Medulla oblongata (tissue), 1 donor: ENCODE results near the gene AVP.

Source experiments
- DNase-seq: peaks from one replicate; pipeline ENCODE4 v3.0.0-alpha.2; 2015; ENCODE audit errors: extremely low spot score

The AVP gene

DNA sequence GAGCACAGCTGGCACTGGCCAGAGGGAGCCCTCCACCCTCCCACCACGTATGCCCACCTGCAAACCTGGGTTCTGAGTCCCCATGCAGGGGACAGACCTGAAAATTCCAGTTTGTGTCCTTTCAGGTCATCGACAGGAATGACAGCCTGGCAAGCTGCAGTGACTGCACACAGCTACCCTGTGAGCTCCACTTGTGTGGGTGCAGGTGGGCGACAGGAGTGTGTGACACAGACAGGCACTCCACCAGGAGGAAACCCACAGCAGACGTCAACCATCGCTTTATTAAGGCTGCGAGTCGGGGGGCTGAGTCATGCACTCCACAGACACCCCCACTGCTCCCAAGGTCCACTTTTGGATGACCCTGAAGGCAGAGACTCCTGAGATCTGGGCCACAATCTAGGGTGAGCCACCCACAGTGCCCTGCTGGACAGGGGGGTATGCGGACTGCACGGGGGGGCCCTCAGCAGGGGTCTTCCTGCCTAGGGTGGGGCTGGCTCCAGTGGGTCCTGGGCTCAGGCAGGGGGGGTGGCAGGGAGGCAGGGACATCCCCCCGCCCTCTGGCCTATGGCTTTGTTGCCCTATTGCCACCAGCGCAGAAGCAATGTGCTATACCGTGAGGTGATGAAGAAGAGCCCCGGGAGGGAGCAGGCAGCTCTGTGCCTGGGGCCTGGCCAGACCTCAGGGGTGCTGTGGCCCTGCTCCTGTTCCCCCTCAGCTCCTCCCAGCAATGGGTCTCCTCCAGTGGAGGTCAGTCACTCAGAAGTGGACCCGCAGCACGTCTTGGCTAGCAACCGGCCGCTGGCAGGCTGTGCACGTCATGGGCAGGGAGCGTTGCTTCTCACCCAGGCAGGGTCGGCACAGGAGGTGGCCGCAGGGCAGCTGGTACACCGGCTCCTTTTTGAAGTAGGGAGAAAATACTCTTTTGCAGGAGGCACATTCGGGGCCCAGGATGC lies 25.1 kb upstream of the AVP start:
- no peak for DNase-seq

DNA sequence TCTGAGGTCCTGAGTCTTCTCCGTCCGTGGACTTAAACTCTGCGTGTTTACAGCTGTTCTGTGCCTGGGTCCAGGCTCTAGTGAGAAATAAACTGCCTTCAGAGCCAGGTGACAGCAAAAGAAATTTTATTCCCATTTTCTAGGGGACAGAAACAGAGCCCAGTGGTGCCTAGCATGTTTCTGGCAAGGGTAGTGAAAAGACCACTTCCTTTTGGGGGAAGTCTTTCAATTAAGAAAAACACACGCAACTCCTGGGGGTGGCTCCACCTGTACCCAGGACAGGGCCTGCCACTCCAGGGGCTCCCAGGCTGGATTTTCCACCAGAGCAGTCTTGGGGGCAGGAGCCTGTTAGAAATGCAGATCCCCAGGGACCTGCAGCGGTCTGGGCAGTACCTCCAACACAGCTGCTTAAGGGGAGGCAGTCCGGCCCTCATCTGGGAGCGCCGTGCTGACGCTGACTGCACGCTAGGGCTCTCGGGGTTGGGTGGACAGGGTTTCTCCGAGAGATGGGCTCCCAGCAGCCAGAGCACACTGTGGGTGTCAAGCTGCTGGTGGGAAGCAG lies 23.0 kb upstream of the AVP start:
- no peak for DNase-seq

DNA sequence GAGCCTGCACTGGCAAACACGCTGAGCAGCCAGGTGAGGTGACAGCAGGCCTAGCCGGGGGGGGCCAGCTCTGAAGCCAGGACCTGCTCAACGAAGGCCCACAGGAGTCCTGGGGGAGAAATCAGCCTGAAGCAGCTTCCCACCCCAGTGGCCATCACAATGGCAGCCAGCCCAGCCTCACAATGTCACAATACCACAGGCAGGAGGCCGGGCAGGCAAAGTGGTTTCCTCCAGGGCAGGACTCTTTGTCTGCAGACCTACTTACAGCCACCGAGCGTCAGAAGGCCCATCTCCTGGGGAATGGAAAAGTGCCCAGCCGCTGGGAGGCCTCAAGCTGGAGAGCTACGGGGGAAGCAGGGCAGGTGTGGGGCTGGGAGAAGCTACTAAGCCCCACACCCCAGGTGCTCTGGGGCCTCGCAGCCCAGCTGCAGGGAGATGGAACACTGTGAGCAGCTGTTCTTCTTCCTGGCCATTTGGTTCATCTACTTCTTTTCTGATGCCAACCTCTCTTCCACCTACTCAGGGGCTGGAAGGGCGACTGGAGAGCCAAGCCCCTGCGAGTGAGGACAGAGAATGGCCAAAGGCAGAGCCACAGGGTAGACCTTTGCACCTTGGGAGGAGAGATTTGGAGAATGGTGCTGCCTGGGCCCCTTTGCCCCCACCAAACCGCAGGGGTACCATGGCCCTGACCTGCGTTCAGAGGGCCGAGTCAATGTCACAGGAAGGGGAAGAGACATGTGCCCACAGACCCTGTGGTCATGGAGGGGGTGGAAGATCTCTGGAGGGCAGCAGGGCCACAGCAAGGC lies 22.3 kb upstream of the AVP start:
- DNase-seq: peak; percentile 15

DNA sequence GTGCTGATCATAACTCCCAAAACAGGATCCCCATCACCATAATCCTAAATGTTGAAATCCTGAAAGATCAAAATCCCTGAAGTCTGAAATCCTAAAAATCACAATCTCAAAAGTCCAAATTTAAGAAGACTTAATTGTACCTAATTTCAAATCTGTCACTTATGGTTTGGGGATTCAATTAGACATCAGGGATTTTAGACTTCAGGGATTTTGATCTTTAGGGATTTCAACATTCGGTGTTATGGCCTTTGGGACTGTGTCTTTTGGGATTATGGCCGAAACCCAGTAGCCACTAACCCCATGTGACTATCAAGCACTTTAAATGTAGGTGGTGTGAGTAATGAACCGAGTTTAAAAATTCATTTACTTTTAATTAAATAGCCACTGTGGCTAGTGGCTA lies 21.7 kb upstream of the AVP start:
- DNase-seq: no peak

DNA sequence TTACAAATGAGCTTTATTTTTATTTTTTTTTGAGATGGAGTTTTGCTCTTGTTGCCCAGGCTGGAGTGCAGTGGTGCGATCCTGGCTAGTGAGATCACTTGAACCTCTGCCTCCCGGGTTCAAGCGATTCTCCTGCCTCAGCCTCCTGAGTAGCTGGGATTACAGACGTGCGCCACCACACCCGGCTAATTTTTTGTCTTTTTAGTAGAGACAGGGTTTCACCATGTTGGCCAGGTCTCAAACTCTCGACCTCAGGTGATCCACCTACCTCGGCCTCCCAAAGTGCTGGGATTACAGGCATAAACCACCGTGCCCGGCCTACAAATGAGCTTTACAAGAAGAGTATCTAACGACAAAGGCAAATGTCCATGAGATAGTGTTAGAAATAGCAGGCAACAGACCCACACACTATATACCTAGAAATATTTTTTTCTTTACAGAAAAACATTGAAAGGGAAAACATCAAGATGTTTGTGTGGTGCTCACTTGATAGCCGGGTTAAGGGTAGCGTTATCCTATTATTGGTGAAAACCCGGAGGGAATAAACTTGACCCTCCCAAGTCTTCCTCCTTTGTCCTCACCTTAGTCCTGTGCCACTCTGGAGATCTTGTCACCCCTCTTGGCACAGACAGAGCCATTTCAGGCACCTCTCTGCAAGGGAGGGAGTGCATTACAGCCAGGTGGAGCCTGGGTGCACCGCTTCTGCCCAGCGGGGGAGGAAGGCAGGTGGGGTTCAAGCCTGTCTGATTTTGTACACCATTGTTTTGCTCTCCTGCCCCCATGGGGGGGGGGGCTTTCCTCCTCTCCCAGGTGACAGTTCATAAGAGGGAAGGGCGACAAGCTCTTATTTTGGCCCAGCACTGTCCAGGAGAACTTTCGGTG lies 21.0 kb upstream of the AVP start:
- no peak for DNase-seq

DNA sequence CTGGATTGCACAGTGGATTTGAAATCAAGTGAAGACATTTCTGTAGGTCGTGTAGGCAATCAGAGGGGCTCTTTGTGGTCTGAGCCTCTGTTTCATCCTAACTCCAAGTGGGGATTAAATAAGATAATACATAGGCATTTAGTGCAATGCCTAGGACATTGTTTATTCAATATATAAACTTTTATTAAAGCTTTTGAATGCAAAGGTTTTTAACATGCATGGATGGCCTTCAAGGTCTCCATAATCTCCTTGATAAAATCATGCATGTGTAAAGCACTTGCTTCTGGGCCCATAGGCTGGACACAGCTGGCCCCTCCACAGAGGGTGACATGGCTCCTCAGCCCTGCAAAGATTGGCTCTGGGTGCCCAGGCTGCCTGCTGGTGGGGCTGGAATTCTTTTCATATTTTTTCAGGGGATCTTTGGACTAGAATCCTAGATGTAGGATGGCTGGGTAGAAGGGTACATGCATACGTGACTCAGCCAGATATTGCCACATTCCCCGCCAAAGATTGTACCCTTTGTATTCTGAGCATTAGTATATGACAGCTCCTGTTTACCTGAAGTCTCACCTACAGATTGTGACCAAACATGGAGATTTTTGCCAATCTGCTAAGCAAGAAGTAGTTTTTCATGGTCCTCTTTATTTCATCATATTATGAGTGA lies 19.0 kb upstream of the AVP start:
- no peak for DNase-seq

DNA sequence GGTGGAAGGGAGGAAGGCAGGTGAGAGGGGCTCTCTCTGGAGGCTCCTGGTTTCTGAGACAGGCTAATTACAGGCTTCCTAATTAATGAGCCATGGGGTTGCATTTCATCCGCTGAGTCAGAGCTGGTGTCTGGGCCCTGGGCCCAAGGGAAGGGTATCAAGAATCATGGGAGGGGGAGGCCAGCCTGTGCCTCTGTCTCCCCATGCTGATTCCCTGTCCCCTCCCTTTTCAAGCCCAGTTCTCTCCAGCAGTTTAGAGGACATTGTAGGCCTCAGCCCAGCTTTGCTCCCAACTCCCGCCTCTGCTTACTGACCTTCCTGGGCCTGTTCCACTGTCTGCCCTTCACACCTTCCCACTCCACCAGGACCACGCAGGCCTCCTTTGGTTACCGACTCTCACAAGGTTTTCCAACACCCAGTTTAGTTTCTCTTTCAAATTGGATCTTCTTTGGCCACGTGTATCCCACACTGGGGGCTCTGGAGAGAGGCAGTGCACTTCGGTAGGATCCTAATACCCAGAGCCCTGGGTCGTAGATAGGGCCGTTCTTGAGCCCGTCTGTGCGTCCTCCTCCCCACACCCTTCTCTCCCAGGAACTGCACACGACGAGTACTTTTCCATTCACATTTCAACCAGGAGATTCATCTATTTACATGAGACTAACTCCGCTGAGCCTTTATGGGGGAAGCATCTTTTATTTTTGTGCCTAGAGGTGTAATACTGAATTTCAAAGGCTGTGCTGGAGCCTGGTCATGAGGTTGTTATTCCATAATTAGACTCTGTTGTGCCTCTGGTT lies 18.2 kb upstream of the AVP start:
- DNase-seq: no peak

DNA sequence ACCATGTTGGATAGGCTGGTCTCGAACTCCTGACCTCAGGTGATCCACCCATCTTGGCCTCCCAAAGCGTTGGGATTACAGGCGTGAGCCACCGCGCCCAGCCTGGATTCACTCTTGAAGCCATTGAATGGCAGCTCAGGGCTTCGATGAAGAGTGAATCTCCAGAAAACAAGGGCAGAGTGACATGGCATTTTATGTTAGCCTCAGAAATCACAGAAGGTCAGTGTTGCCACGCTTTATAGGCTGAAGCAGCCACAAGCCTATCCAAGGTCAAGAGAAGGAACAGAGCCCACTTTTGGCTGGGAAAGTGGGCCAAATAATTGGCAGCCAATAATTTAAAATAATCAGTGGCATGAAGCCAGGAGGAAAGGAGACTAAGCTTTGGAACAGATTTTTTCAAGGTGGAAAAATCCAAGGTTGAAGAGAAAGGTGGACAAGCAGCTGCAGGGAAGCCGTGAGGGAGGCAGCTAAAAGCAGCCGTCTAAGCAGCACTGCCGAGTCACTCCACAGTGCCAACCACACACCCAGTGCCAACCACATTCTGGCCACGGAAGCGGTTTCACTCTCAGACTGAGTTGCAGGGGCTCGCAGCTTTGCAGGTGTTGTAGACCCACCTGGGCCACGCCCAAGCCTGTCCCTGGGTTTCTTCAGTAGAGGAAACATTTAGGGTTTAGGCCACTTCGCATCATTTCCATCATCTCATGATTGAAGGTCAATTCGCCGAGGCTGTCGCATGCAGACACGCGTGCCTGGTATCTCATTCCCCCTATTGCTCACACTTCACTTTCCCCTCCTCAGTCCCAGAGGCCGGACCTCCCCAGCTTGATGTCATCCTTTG lies 17.4 kb upstream of the AVP start:
- DNase-seq: no peak

DNA sequence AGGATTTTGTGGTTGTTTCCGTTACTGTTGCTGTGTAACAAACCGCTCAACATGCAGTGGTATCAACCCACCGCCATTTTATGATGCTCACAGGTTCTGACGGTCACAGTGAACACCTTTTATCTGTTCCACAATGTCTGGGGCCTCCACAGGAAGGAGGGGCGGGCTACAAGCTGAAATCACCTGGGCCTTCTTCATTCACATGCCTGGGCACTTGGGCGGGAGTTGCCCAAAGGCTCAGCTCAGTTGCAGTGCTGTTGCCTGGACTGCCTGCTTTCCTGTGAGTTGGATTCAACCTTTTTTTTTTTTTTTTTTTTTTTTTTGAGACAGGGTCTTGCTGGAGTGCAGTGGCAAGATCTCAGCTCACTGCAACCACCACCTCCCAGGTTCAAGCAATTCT lies 16.7 kb upstream of the AVP start:
- DNase-seq: no peak

DNA sequence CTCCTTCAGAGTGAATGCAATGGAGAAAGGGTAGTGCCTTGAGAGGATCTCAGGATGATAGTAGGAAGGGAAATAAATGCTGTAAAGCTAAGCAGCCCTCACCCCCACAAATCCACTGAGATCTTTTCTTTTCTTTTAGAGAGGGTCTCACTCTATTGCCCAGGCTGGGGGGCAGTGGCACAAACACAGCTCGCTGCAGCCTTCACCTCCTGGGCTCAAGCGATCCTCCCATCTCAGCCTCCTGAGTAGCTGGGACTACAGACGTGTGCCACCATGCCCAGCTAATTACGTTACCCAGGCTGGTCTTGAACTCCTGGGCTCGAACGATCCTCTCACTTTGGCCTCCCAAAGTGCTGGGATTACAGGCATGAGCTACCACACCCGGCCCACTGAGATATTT lies 16.0 kb upstream of the AVP start:
- DNase-seq: no peak

DNA sequence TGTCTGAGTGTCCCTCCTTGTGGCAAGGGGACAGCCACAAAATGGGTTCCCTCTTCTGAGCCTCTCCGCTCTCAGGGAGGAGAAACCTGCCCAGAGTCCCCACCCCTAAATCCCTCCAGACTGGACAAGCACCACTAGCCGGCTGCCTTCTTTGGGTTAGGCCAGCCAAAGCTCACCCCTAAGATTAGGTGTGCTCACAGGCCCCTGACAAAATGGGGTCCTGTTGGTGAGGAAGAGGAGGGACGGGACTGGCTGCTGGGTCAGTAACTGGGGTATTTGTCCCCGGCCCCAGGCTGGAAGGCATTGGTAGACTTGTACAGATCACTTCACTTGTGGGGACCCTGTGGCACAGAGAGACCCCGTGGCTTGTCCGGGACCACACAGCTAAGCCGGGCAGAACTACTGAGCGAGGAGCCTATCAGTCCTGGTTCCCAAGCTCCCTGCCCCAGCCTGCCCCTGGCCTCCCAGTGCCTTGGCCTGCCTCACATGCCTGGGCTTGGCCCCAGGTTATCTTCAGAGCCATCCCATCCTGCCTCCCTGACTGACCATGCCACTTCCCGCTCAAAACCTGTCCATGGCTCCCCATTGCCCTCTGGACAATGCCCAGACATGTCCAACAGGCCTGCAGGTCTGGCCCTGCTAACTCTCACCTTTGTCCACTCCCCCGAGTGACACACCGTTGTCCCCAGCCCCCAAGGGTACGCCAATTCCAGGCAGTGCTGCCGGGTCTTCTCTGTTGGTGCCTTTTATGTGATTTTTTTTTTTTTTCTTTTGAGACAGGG lies 10.5 kb upstream of the AVP start:
- no peak for DNase-seq

DNA sequence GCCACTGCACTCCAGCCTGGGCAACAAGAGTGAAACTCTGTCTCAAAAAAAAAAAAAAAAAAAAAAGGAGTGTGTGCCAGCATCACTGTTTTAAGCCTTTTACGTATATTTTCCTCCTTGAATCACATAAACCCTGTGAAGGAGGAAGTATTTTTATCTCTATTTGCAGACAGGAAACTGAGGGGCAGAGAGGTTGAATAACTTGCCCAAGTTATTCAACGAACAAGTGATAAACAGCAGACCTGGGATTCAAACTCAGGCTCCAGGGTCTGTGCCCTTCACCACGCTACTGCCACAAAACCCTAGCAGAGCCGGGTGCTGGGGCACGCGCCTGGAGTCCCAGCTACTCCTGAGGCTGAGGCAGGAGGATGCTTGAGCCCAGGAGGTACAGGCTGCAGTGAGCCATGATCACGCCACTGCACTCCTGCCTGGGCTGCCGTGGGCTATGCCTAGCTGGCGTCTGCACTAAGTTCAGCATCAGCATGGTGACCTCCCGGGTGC lies 9.4 kb upstream of the AVP start:
- DNase-seq: no peak

DNA sequence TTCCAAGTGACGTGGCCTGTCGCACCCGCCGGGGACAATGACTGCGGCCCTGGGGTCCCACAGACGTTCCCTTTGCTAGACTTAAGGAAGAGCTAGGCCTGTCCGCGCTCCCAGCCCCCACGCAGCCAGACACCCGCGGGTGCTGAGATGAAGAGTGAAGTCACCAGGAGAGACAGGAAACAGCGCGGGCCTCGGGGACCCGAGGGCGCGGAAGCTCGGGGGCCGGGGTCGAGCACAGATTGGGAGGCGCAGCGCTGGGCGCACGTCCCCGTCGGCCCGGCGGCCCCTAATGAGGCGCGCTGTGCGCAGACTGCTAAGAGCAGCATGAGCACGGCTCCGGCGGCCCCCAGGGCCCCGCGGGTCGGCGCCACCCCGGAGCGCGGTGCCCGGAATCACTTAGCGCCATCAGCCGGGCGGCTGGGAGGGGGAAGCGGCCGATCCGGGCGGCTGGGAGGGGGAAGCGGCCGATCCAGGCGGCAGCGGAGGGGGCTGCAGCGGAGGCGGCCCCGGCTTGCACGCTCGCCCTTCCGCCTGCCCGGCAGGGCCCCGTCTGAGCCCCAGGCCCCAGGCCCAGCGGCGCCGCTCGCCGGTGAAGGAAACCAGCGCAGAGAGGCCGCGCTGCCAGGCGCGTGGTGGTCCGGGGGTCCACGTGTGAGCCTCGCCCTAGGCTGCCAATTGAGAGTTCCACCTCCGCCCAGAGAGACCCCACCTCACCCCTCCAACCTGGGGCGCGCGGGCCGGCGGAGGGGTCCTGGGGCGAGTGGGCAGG lies 8.3 kb upstream of the AVP start:
- DNase-seq: no peak

DNA sequence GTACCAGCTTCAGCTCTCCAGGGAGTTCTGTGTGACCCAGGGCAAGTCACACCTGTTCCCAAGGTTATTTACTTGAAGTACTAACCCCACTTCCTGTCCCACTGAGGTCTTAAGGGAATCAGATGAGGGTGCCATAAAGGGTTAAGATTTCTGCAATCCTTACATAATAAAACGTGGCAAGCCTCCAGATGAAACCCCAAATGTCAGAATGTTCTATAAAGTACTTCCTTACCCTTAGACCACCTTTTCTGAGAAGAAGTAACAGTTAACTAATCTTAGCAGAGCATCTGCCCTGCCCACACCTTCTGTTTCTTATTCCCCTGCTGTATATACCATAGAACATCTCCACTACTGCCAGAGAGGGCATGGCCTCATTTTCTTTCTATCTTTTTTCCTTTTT lies 6.0 kb upstream of the AVP start:
- no peak for DNase-seq

DNA sequence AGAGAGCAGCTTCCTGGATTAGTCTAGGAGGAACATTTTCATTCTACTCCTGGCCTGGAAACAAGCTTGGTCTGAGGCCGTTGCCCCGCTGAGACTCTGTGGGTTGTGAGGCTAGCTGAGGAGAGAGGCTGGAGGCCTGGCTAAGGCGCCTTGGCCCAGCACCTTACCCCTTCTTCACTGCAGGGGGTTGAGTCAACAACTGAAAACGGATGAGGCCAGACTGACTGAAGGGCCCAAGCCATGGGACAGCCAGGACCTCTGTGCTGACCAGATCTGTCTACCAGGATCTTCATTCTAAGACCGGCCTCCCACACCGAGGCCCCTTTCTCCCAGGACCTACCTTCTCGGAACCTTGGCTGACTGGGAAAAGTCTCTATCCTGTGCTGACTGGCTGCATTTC lies 3.5 kb upstream of the AVP start:
- no peak for DNase-seq

DNA sequence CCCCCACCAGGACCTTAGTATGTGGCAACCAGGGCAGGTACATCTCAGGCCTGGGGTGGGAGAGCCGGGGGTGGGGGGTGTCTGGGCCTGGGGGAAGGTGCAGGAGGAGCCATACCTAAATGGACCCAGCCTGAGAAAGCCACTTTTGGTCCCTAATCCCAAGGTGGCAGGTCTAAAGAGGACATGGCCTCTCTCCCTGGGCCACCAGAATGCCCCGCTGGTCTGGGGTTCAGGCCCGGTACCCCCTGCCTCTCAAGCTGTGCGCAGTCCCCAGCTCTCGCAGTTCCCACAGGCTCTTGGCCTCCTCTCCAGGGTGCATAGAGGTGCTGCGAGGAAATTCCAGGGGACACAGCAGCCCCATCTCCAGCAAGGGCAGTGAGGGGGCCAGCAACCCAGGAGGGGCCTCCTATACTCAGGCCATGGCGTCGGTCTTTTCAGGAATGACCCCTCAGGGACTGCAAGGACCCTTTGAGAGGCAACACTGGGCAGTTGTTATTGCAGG lies 1.1 kb upstream of the AVP start:
- DNase-seq: no peak

DNA sequence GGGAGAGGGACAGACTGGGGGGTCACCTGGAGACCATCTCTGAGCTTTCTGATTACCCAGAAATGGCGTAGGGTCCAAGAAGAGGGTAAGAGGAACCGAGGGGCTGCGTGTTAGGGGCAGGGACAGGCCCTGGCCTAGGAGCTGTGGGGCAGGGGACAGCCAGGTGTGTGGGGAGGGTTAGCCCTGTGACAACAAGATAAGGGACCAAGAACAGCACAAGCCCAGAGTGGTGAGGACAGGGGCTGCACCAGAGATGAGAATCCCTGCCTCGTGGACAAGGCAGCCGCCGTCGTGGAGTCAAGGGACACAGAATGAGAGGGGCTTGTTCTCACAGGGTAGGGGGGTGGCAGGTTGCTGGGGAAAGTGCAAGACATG lies 449 bp upstream of the AVP start:
- no peak for DNase-seq
